KG1 (cell line): ENCODE data around the gene BMP3.

Experiments used
- DNase-seq: peaks from one replicate; lab custom pipeline; 2025; lab: John Stamatoyannopoulos, UW

The BMP3 gene

GRCh38 chr4:81042578-81043365 is 12.3 kb downstream of the BMP3 start:
- DNase-seq, result no peak

DNA sequence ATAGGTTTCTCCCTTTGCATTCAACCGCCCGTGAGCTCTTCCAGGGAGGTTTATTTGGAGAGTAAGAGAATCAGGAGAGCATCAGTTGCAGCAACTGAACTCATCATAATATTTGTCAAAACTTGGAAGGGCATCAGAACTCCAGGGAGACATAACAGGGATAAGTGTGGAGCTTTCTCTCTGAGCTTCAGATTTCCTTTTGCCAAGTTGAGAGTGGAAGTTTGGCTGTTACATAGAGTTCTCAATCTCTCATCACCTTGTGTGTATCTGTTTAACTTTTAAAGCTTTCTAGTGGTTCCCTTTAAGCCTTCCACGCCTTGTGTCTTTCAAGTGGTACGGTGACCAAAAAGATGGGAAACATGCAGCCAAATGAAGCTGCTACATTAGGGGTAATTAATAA is 18.8 kb downstream of the BMP3 start:
- DNase-seq, result no peak

DNA sequence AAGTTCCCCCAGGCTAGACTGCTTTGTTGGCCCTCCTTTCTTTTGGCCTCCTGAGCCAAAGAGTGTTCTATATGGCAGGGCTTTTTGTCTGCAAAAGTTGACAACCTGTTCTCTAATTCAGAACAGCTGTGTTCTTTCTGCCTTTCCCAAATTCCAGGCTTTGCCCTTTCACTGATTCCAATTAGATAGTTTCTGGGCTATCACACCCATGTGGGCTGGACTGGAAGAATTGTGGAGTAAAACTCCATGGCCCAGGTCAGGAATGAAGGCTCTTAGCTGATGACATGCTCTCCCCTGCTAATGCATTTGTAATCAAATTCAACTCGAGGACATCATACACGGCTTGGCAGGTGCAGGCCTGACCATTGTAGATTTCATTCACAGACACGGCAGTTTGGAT is 19.4 kb downstream of the BMP3 start:
- DNase-seq, result no peak

DNA sequence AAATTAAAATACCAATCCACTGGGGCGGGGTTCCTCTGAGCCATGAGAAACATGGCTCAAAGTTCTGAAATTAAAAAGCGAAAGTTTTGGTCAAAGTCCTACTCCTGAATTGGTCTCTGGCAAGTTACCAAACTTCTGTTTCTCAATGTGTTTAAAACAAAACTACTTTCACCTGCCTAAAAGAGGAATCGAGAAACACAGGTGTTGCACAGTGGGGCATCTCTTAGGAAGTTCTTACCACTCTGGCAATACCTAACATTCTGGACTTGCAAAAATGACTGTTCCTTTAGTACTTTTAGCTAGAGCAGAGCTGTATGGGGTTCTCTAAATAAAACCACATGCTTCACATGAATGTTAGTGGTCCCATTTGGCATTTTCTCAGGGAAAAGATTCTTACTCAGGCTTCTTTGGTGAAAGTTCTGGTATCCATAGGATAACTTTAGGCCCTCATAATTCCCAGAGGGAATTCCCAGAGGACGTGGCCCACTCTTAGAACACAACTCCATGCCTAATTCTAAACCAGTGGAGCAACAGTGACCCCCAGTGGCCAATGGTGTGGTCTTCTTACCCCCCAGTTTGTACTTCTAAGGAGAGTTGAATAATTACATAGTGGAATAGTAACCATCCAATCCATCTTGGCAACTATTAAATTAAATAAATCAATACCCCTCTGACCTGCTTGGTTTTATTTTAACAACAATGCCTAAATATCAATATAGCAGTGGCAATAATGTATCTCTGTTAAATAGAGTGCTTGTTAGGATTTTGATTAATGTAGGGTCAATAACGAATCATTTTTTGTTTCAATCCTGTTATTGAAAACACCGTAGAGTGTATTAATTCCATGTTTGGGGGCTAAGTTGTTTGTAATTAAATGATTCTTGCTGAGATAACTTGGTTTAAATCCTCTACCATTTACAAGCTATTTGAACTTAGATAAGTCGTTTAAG is 21.9 kb downstream of the BMP3 start:
- peak; percentile 51 for DNase-seq

GRCh38 chr4:81058621-81059020 is 28.1 kb downstream of the BMP3 start:
- no peak for DNase-seq

- DNase-seq, result no peak
Measured at GRCh38 chr4:81060587-81061343, 30.3 kb downstream of the BMP3 start.

DNA sequence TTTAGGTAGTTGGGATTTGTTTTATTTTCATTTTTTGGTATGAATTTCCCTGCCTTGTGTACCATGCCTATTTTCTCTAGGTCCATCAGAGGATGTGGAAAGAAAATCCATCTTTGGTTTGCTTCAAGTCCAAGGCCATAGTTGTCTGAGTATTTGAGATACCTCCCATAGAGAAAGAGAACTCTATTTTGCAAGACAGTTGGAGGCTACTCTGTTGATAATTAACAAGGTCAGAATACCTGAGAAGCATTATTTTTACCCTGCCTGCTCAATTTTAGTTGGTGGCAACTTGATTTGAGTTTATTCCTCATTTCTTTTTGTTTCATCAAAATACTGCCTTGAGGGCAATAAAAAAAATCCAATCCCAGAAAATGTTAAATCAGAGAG is 30.8 kb downstream of the BMP3 start:
- DNase-seq, result no peak

GRCh38 chr4:81062001-81062400 is 31.5 kb downstream of the BMP3 start:
- no peak for DNase-seq

GRCh38 chr4:81065446-81065845 is 34.9 kb downstream of the BMP3 start:
- no peak for DNase-seq

GRCh38 chr4:81069706-81070331 is 39.3 kb downstream of the BMP3 start:
- peak; percentile 47 for DNase-seq

GRCh38 chr4:81071013-81071412 is 40.5 kb downstream of the BMP3 start:
- no peak for DNase-seq

GRCh38 chr4:81081156-81081555 is 50.6 kb downstream of the BMP3 start:
- no peak for DNase-seq

GRCh38 chr4:81084029-81084428 is 53.5 kb downstream of the BMP3 start:
- DNase-seq, result no peak

DNA sequence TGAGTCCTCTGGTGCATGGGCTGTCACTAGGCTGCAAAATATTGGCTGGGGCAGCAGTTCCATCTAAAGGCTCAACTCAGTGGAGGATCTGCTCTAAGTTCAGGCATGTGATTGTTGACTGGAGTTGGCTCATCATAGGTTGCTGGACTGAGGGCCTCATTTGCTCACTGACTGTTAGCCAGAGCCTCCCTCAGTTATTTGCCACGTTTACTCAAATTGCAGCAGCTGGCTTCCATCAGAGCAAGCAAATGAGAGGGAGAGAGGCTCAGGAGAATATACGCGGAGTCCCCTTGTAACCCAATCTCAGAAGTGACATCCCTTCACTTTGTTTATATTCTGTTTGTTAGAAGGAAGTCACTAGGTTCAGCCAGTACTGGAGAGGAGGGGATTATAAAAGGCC is 54.1 kb downstream of the BMP3 start:
- DNase-seq, result no peak

GRCh38 chr4:81085291-81085690 is 54.8 kb downstream of the BMP3 start:
- DNase-seq, result no peak

DNA sequence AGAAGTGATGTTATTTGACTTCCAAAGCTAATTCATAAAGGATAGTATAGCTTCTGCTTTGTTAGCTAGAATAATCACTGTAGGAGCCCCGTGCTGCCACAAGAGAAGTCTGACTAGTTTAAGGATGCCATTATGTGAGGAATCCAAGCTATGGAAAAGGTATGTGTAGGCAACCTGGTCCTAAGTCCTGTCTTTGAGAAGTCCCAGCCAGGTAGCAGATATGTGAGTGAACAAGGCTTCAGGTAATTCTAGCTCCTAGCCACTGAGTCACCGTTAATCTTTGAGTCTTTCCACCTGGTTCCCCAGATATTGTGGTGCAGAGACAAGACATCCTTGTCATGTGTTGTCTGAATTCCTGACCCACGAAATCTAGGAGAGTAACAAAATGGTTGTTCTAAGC is 55.5 kb downstream of the BMP3 start:
- DNase-seq, result no peak

DNA sequence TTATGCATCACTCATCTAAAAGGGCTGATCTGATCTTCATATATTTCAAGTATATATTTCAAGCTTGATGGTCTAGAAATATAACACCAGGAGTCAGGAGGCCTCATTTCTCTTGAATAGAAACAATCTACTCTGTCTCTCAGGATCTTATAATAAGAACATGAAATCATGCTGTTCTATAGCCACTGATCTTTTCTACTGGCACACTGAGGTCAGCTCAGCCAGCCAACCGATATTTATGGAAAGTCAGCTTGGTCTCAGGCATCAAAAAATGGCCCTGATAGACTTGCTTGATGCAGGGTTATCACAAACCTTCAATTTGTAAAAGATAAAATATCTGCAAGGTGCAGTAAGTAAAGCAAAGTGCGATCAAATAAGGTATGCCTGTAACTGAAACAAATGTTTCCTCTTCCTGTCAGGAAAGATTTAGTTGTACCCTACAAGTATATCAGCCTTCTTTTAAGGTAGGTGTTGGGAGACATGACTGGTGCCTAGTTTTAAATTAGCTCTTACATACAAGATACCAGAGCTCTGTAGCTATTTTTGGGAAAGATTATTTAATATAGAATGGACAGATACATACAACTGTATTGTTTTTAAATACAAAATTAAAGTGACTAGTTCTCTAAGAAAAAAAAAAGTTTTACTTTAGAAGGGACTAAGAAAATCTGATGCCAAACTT is 63.4 kb downstream of the BMP3 start:
- DNase-seq, result no peak

DNA sequence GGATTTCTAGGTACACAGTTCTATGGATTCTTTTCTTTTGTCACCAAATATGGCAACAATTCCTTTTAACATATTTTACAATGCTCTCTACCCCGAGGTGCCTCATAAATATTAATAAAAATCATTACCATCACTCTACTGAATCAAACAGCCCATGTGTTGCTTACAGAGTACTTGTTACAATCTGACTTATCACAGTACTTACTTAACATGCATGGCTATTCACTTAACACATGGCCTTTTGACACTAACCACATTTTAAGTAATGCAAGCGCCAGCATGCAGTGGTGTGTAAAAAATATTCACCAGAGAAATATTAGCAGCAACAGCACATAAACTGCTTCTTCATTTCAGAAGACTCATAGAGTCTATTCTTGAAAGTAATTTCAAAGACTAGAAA is 64.9 kb downstream of the BMP3 start:
- no peak for DNase-seq

DNA sequence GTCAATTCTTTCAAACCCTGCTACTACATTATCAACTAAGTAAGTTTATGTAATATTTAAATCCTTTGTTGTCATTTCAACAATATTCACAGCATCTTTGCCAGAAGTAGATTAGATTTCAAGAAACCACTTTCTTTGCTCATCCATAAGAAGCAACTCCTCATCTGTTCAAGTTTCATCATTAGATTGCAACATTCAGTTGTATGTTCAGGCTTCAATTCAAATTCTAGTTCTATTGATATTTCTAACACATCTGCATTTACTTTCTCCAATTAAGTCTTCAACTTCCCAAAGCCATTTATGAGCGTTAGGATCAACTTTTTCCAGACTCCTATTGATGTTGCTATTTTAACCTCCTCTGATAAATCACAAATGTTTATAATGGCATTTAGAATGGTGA is 66.1 kb downstream of the BMP3 start:
- no peak for DNase-seq

DNA sequence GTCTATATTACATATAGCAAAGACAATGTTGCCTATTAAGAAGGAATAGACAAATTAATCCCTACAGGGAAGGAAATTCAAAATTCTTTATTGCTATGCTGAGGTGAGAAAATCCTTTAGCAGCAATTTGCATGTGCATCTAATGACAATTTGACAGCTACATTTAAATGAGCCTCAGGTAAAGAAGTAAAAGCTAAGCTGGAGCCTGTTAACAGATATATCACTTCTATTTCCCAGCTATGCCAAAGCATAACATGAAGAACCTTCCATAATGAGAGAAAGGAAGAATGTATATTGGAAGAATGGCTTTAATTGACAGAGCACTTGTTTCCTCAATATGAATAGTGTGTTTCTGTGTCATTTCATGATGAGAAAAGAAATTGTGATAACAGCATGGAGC is 71.6 kb downstream of the BMP3 start:
- DNase-seq, result no peak

DNA sequence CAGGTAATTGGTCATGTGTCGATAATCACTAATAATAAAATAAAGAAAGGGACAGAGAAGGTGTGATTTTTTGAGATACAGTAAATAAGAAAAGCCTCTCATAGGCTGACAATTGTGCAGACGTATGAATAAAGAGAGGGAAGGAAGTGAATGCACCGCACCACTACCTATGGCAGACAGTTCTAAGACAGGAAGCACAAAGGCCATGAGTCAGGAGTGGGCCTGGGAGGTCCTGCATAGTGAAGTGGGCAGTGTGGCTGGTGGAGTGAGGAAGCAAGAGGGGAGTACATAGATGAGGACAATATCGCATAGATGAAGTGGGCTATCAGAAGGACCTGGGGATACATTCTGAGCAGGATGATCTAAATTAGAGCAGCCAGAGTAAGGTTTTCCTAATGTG is 75.6 kb downstream of the BMP3 start:
- no peak for DNase-seq
